ENCODE results near the gene PLPPR5.

PLPPR5 gene

GRCh38 chr1:98967122-98967521 is 37.5 kb downstream of the PLPPR5 start:
- H3K56ac ChIP-seq (ENCODE audit: low read length), result no peak overlapping the region
- H2BK120ac ChIP-seq (ENCODE audit: low read depth, low read length), result no peak overlapping the region
- H2BK15ac ChIP-seq (replicated peaks; ENCODE audit: low read depth), result no peak overlapping the region
- no peak overlapping the region for H3K9ac ChIP-seq (ENCODE audit: low read length)
- H3K4me3 ChIP-seq (ENCODE audit: low read length), result no peak overlapping the region
- no peak overlapping the region for H2BK5ac ChIP-seq (ENCODE audit: low read length)
- H3K4me1 ChIP-seq (ENCODE audit: control insufficient read depth, low read depth, low read length), result no peaks in the 10 kb centered on the region
- H2AK5ac ChIP-seq (ENCODE audit: low read length), result no peak overlapping the region
- H3K18ac ChIP-seq (ENCODE audit: low read length), result no peak overlapping the region
- H4K5ac ChIP-seq (ENCODE audit: low read length), result no peak overlapping the region
- no peaks in the 10 kb centered on the region for H3K36me3 ChIP-seq (ENCODE audit: control insufficient read depth, insufficient read depth, low read length)
- no CpG with 5 or more reads among the region's 1 CpG for WGBS (ENCODE audit: extremely low coverage, insufficient coverage, low lambda C conversion rate)
- no peak overlapping the region for H3K27ac ChIP-seq (ENCODE audit: low read depth, low read length)
- H3K4me2 ChIP-seq (ENCODE audit: low read length), result no peak overlapping the region
- no peaks in the 10 kb centered on the region for H3K27me3 ChIP-seq (ENCODE audit: insufficient read depth, low read length, poor library complexity)
- DNase-seq, result no peak
- no peak overlapping the region for H3K23ac ChIP-seq (ENCODE audit: low read length)
- no peaks in the 10 kb centered on the region for H3K79me2 ChIP-seq (ENCODE audit: control insufficient read depth, insufficient read depth, low read length)
- no peak overlapping the region for H3K4ac ChIP-seq (ENCODE audit: low read depth, low read length)
- H4K8ac ChIP-seq (ENCODE audit: low read depth, low read length), result no peak overlapping the region
- H3K79me1 ChIP-seq (ENCODE audit: low read length), result no peaks in the 10 kb centered on the region

DNA sequence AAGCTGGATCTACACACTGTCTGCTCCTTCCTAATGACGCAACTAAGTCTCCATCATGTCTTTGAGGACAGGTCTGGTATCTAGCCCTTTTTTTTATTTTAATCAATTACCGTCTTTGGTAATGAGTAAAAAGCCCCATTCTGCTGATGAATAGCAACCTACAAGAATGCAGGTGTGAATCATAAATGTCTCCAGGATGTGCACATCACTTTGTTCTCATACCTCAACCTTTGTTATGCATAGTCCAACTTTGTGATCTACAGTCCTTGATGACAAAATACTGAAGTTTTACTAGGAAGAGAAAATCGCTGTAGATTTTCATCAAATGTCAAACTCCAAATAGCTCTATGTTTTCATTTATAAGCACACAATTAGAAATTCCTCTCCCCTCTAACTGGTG is 39.3 kb downstream of the PLPPR5 start:
- no peak overlapping the region for H2AK5ac ChIP-seq (ENCODE audit: low read length)
- no peaks in the 10 kb centered on the region for H3K27me3 ChIP-seq (ENCODE audit: insufficient read depth, low read length, poor library complexity)
- DNase-seq, result no peak
- H2BK120ac ChIP-seq (ENCODE audit: low read depth, low read length), result no peak overlapping the region
- H3K4ac ChIP-seq (ENCODE audit: low read depth, low read length), result no peak overlapping the region
- no peaks in the 10 kb centered on the region for H3K79me2 ChIP-seq (ENCODE audit: control insufficient read depth, insufficient read depth, low read length)
- H3K4me1 ChIP-seq (ENCODE audit: control insufficient read depth, low read depth, low read length), result no peaks in the 10 kb centered on the region
- no peak overlapping the region for H3K23ac ChIP-seq (ENCODE audit: low read length)
- H3K18ac ChIP-seq (ENCODE audit: low read length), result no peak overlapping the region
- no CpG with 5 or more reads among the region's 3 CpGs for WGBS (ENCODE audit: extremely low coverage, insufficient coverage, low lambda C conversion rate)
- H3K4me3 ChIP-seq (ENCODE audit: low read length), result no peak overlapping the region
- no peak overlapping the region for H3K9ac ChIP-seq (ENCODE audit: low read length)
- no peak overlapping the region for H4K5ac ChIP-seq (ENCODE audit: low read length)
- no peak overlapping the region for H4K8ac ChIP-seq (ENCODE audit: low read depth, low read length)
- H3K27ac ChIP-seq (ENCODE audit: low read depth, low read length), result no peak overlapping the region
- no peak overlapping the region for H2BK15ac ChIP-seq (replicated peaks; ENCODE audit: low read depth)
- H3K36me3 ChIP-seq (ENCODE audit: control insufficient read depth, insufficient read depth, low read length), result no peaks in the 10 kb centered on the region
- no peaks in the 10 kb centered on the region for H3K79me1 ChIP-seq (ENCODE audit: low read length)
- H3K4me2 ChIP-seq (ENCODE audit: low read length), result no peak overlapping the region
- no peak overlapping the region for H3K56ac ChIP-seq (ENCODE audit: low read length)
- H2BK5ac ChIP-seq (ENCODE audit: low read length), result no peak overlapping the region

- Histone ChIP-seq H2BK120ac (ENCODE audit: low read depth, low read length) (no peak overlapping the region), H3K36me3 (ENCODE audit: control insufficient read depth, insufficient read depth, low read length) (no peaks in the 10 kb centered on the region), H3K9ac (ENCODE audit: low read length) (no peak overlapping the region), H3K27me3 (ENCODE audit: insufficient read depth, low read length, poor library complexity) (no peaks in the 10 kb centered on the region), H2BK5ac (ENCODE audit: low read length) (no peak overlapping the region), H2BK15ac (replicated peaks; ENCODE audit: low read depth) (no peak overlapping the region), H3K79me2 (ENCODE audit: control insufficient read depth, insufficient read depth, low read length) (no peaks in the 10 kb centered on the region), H3K4me2 (ENCODE audit: low read length) (no peak overlapping the region), H3K79me1 (ENCODE audit: low read length) (no peaks in the 10 kb centered on the region), H3K4me3 (ENCODE audit: low read length) (no peak overlapping the region), H3K4me1 (ENCODE audit: control insufficient read depth, low read depth, low read length) (no peaks in the 10 kb centered on the region), H3K18ac (ENCODE audit: low read length) (no peak overlapping the region), H3K56ac (ENCODE audit: low read length) (no peak overlapping the region), H3K4ac (ENCODE audit: low read depth, low read length) (no peak overlapping the region), H3K27ac (ENCODE audit: low read depth, low read length) (no peak overlapping the region), H4K5ac (ENCODE audit: low read length) (no peak overlapping the region), H3K23ac (ENCODE audit: low read length) (no peak overlapping the region), H2AK5ac (ENCODE audit: low read length) (no peak overlapping the region), H4K8ac (ENCODE audit: low read depth, low read length) (no peak overlapping the region)
- no peak for DNase-seq
- no CpG with 5 or more reads among the region's 4 CpGs for WGBS (ENCODE audit: extremely low coverage, insufficient coverage, low lambda C conversion rate)
These were observed 40.5 kb downstream of the PLPPR5 start for GRCh38 chr1:98964198-98964597.

DNA sequence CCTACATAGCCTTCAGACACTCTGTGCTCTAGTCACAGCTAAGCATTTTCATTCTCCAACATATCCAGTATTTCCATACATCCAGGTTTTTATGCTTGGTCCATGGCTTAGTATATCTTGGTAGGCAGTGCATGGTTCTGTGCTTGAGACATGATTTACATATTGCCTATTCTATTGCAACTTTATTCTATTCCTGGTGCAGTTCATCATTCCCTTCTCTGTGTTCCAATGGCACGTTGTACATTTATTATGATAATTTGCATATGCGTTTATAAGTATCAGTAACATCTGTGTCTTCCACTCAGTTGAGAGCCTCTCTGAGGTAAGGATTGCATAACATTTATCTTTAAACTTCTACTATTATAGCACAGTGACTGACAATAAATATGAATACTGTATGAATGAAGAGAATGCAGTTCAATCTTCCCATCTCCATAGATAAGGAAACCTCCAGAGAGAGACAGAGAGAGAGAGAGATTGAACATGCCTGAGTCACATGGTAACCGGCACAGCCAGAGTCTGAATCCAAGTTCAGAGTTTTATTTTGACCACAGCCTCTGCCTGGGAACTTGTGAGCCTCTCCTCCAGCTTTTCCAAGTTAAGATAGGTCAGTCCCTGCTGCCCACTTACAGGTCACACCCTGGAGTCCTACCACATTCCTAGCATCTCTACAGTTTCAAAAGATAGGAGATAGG is 41.5 kb downstream of the PLPPR5 start:
- no peaks in the 10 kb centered on the region for H3K79me1 ChIP-seq (ENCODE audit: low read length)
- no peak overlapping the region for H3K18ac ChIP-seq (ENCODE audit: low read length)
- no peak overlapping the region for H3K4me2 ChIP-seq (ENCODE audit: low read length)
- H3K4me1 ChIP-seq (ENCODE audit: control insufficient read depth, low read depth, low read length), result no peaks in the 10 kb centered on the region
- no peak overlapping the region for H2BK120ac ChIP-seq (ENCODE audit: low read depth, low read length)
- H4K8ac ChIP-seq (ENCODE audit: low read depth, low read length), result no peak overlapping the region
- no peak overlapping the region for H3K4me3 ChIP-seq (ENCODE audit: low read length)
- no peak overlapping the region for H3K56ac ChIP-seq (ENCODE audit: low read length)
- no peak overlapping the region for H4K5ac ChIP-seq (ENCODE audit: low read length)
- no peak for DNase-seq
- H3K79me2 ChIP-seq (ENCODE audit: control insufficient read depth, insufficient read depth, low read length), result no peaks in the 10 kb centered on the region
- H2BK15ac ChIP-seq (replicated peaks; ENCODE audit: low read depth), result no peak overlapping the region
- H3K23ac ChIP-seq (ENCODE audit: low read length), result no peak overlapping the region
- H2BK5ac ChIP-seq (ENCODE audit: low read length), result no peak overlapping the region
- H2AK5ac ChIP-seq (ENCODE audit: low read length), result no peak overlapping the region
- no CpG with 5 or more reads among the region's 3 CpGs for WGBS (ENCODE audit: extremely low coverage, insufficient coverage, low lambda C conversion rate)
- no peak overlapping the region for H3K4ac ChIP-seq (ENCODE audit: low read depth, low read length)
- no peak overlapping the region for H3K27ac ChIP-seq (ENCODE audit: low read depth, low read length)
- H3K36me3 ChIP-seq (ENCODE audit: control insufficient read depth, insufficient read depth, low read length), result no peaks in the 10 kb centered on the region
- H3K9ac ChIP-seq (ENCODE audit: low read length), result no peak overlapping the region
- H3K27me3 ChIP-seq (ENCODE audit: insufficient read depth, low read length, poor library complexity), result no peaks in the 10 kb centered on the region

DNA sequence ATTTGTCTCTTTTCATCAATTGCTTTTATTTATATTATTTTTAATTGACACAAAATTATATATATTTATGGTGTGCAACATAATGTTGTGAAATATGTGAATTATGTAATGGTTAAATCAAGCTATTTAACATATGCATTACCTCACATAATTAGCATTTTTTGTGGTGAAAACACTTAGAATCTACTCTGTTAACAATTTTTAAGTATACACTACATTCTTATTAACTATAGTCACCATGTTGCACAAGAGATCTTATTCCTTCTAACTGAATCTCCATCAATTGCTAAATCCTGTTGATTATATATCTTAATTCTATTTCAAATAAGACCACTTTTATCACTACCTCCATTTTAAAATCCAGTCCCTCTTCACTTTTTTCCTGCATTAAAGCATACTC is 42.5 kb downstream of the PLPPR5 start:
- Histone ChIP-seq H3K27me3 (ENCODE audit: insufficient read depth, low read length, poor library complexity) (no peaks in the 10 kb centered on the region), H2BK15ac (replicated peaks; ENCODE audit: low read depth) (no peak overlapping the region), H2BK5ac (ENCODE audit: low read length) (no peak overlapping the region), H3K4ac (ENCODE audit: low read depth, low read length) (no peak overlapping the region), H3K36me3 (ENCODE audit: control insufficient read depth, insufficient read depth, low read length) (no peaks in the 10 kb centered on the region), H3K9ac (ENCODE audit: low read length) (no peak overlapping the region), H4K8ac (ENCODE audit: low read depth, low read length) (no peak overlapping the region), H3K27ac (ENCODE audit: low read depth, low read length) (no peak overlapping the region), H3K4me2 (ENCODE audit: low read length) (no peak overlapping the region), H3K56ac (ENCODE audit: low read length) (no peak overlapping the region), H3K79me1 (ENCODE audit: low read length) (no peaks in the 10 kb centered on the region), H3K4me3 (ENCODE audit: low read length) (no peak overlapping the region), H4K5ac (ENCODE audit: low read length) (no peak overlapping the region), H3K23ac (ENCODE audit: low read length) (no peak overlapping the region), H3K18ac (ENCODE audit: low read length) (no peak overlapping the region), H3K79me2 (ENCODE audit: control insufficient read depth, insufficient read depth, low read length) (no peaks in the 10 kb centered on the region), H2AK5ac (ENCODE audit: low read length) (no peak overlapping the region), H3K4me1 (ENCODE audit: control insufficient read depth, low read depth, low read length) (no peaks in the 10 kb centered on the region), H2BK120ac (ENCODE audit: low read depth, low read length) (no peak overlapping the region)
- no peak for DNase-seq

- no peak overlapping the region for H3K56ac ChIP-seq (ENCODE audit: low read length)
- no peak overlapping the region for H3K27ac ChIP-seq (ENCODE audit: low read depth, low read length)
- H3K36me3 ChIP-seq (ENCODE audit: control insufficient read depth, insufficient read depth, low read length), result no peaks in the 10 kb centered on the region
- H4K8ac ChIP-seq (ENCODE audit: low read depth, low read length), result no peak overlapping the region
- H3K4ac ChIP-seq (ENCODE audit: low read depth, low read length), result no peak overlapping the region
- H3K79me2 ChIP-seq (ENCODE audit: control insufficient read depth, insufficient read depth, low read length), result no peaks in the 10 kb centered on the region
- no peak overlapping the region for H4K5ac ChIP-seq (ENCODE audit: low read length)
- H3K9ac ChIP-seq (ENCODE audit: low read length), result no peak overlapping the region
- H3K4me2 ChIP-seq (ENCODE audit: low read length), result no peak overlapping the region
- H2BK120ac ChIP-seq (ENCODE audit: low read depth, low read length), result no peak overlapping the region
- no peaks in the 10 kb centered on the region for H3K4me1 ChIP-seq (ENCODE audit: control insufficient read depth, low read depth, low read length)
- H3K27me3 ChIP-seq (ENCODE audit: insufficient read depth, low read length, poor library complexity), result no peaks in the 10 kb centered on the region
- H3K4me3 ChIP-seq (ENCODE audit: low read length), result no peak overlapping the region
- H3K23ac ChIP-seq (ENCODE audit: low read length), result no peak overlapping the region
- DNase-seq, result peak; percentile 12
- H2AK5ac ChIP-seq (ENCODE audit: low read length), result no peak overlapping the region
- H2BK15ac ChIP-seq (replicated peaks; ENCODE audit: low read depth), result no peak overlapping the region
- H3K79me1 ChIP-seq (ENCODE audit: low read length), result no peaks in the 10 kb centered on the region
- no peak overlapping the region for H3K18ac ChIP-seq (ENCODE audit: low read length)
- no peak overlapping the region for H2BK5ac ChIP-seq (ENCODE audit: low read length)
These were observed 55.0 kb downstream of the PLPPR5 start for GRCh38 chr1:98949621-98950020.
